Nephron progenitor cell (in vitro differentiated cells): ENCODE data around the gene FGF18.
"Not testable (repeated sequence)": the region's sequence is repeated elsewhere in the genome, so short reads cannot be mapped to it uniquely, and the experiment has no call there.

Experiments
- DNase-seq: peaks from one replicate; pipeline ENCODE4 v3.0.0; 2021
- H3K27ac Mint-ChIP-seq: 2 replicates; pipeline ENCODE4 v1.8.0; 2021; ENCODE audit warnings: mild to moderate bottlenecking, moderate library complexity, mixed read lengths
- H3K27me3 Mint-ChIP-seq: 2 replicates; pipeline ENCODE4 v1.8.0; 2021; ENCODE audit warnings: mild to moderate bottlenecking, low read depth, mixed read lengths; ENCODE audit not compliant: poor library complexity
- H3K36me3 Mint-ChIP-seq: 2 replicates; pipeline ENCODE4 v1.8.0; 2021; ENCODE audit warnings: low read depth, mixed read lengths
- H3K4me1 Mint-ChIP-seq: 2 replicates; pipeline ENCODE4 v1.8.0; 2021; ENCODE audit warnings: mixed read lengths
- H3K4me3 Mint-ChIP-seq: 2 replicates; pipeline ENCODE4 v1.8.0; 2021; ENCODE audit warnings: mild to moderate bottlenecking, moderate library complexity, mixed read lengths
- H3K9me3 Mint-ChIP-seq: 2 replicates; pipeline ENCODE4 v1.8.0; 2021; ENCODE audit warnings: mild to moderate bottlenecking, moderate library complexity, mixed read lengths
- TF ChIP-seq, protein P1 (sequence below): fragments of 200-600 bp; sonication (generic); IDR thresholded peaks from 2 replicates; pipeline ENCODE4 v1.5.0; 2021; ENCODE audit warnings: antibody characterized with exemption

Gene FGF18

DNA sequence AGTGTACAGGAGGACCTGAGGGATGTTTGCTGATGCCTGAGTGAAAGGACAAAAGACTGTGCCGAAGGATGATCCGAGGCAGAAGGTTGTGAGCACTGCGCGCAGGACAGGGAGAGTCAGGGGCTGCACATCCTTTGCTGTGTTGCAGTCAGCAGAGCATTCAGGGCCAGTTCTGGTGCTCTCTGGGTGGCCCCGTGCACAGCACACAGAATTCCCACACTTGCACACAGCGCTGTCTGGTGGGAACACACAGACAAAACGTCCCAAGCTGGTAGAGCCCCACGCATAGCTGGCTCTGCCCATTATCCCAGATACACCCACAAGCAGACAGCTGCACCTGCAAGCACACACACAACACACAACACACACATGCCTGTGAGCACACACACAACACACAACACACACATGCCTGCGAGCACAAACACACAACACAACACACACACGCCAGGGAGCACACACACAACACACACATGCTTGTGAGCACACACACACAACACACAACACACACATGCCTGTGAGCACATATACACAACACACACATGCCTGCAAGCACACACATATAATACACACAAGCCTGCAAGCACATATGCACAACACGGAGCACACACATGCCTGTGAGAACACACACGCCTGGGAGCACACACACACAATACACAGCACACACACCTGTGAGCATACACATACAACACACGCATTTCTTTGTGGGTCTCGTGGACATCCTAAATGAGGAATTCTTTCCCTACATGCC is 74.4 kb downstream of the FGF18 start:
- Mint-ChIP-seq H3K36me3 (no peaks in the 10 kb centered on the region), H3K4me1 (peaks cover 67% of the 10 kb centered on the region), H3K27ac (peak overlapping the region; percentile 89), H3K9me3 (no peaks in the 10 kb centered on the region), H3K27me3 (peaks cover 19% of the 10 kb centered on the region), H3K4me3 (peak overlapping the region; percentile 33)
- TF ChIP-seq, protein P1, sequence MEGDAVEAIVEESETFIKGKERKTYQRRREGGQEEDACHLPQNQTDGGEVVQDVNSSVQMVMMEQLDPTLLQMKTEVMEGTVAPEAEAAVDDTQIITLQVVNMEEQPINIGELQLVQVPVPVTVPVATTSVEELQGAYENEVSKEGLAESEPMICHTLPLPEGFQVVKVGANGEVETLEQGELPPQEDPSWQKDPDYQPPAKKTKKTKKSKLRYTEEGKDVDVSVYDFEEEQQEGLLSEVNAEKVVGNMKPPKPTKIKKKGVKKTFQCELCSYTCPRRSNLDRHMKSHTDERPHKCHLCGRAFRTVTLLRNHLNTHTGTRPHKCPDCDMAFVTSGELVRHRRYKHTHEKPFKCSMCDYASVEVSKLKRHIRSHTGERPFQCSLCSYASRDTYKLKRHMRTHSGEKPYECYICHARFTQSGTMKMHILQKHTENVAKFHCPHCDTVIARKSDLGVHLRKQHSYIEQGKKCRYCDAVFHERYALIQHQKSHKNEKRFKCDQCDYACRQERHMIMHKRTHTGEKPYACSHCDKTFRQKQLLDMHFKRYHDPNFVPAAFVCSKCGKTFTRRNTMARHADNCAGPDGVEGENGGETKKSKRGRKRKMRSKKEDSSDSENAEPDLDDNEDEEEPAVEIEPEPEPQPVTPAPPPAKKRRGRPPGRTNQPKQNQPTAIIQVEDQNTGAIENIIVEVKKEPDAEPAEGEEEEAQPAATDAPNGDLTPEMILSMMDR: no peak
- DNase-seq: no peak

DNA sequence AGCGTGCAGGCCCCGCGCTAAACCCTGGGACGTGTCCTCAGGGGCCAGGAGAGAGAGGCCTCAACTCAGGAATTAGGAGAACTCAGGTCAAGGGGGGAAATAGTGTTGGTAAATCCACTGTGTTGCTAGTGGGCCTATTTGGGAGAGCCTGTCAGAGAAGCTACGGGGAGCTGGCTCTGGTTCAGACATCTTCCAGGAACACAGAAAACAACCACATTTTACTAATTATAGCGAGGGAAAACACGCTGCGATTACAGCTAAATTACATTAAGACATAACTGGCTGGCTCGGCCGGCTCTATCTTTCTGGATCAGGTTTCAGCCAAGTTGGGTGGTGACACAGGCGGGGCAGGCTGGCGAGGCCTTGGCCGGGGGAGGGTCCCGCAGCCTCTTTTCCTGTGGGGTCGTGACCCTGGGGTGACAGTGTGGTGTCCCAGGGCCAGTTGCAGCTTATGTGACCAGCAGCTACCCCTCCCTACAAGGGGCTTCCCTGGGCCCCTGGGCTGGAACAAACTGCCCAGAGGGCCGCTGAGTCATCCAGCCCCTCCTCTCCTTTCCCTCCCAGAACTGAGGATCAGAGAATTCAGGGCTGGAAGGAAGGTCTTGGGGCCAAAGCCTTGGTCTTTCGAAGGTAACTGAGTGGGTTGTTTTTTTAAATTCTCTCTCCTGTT is 75.1 kb downstream of the FGF18 start:
- DNase-seq: peak; percentile 78
- peak overlapping the region; percentile 89 for H3K27ac Mint-ChIP-seq
- H3K27me3 Mint-ChIP-seq: peaks cover 19% of the 10 kb centered on the region
- H3K4me3 Mint-ChIP-seq: no peak overlapping the region
- TF ChIP-seq, protein P1: no peak
- peaks cover 65% of the 10 kb centered on the region for H3K4me1 Mint-ChIP-seq
- no peaks in the 10 kb centered on the region for H3K9me3 Mint-ChIP-seq
- no peaks in the 10 kb centered on the region for H3K36me3 Mint-ChIP-seq

DNA sequence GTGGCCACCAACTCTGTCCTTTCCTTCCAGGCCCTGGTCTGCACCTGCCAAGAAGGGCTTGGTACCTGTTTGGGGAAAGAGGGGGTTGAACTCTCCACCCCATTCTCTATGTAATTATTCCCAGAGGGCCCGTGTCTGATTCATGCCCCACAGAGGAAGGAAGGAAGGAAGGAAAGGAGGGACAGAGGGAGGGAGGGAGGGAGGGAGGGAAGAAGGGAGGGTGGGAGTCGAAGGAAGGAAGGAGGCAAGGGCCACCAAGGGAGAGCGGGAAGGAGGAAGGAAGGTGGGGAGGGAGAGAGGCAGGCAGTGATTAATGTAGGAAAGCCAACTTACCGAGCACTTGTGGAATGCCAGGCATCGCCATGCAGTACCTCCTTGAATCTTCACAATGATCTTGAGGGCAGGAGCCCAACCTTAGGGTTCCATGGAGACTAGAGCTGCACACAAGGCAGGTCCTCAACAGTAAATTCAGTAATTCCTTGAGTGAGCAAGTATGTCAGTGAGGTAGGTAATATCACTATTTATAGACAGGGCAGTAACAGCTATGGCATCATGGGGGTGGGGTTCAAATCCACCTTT is 75.8 kb downstream of the FGF18 start:
- Mint-ChIP-seq H3K36me3 (no peaks in the 10 kb centered on the region), H3K27ac (peak overlapping the region; percentile 91), H3K27me3 (peaks cover 16% of the 10 kb centered on the region), H3K4me3 (no peak overlapping the region), H3K4me1 (peaks cover 63% of the 10 kb centered on the region), H3K9me3 (no peaks in the 10 kb centered on the region)
- TF ChIP-seq, protein P1: no peak
- no peak for DNase-seq

DNA sequence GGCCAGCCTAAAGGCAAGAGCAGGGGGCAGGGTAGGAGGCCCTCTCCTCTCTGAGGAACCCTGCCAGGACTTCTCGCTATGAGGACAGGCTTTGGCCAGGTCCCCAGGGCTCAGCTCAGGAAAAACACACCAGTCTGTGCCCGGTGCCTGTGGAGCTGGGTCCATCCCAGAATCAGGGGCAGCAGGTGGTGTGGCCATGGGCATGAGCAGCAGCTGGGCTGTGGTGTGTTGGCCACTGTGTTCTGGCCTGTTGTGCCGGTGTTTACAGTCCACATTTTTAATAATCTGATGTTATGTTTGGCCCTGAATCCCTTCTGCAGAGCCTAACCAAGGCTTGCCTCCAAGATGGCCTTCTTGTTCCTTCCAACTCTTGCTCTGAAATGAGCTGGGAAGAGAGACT is 77.0 kb downstream of the FGF18 start:
- Mint-ChIP-seq H3K4me3 (no peak overlapping the region), H3K36me3 (no peaks in the 10 kb centered on the region), H3K9me3 (no peaks in the 10 kb centered on the region), H3K27me3 (peaks cover 14% of the 10 kb centered on the region), H3K27ac (no peak overlapping the region), H3K4me1 (peaks cover 57% of the 10 kb centered on the region)
- TF ChIP-seq, protein P1: no peak
- DNase-seq: no peak

DNA sequence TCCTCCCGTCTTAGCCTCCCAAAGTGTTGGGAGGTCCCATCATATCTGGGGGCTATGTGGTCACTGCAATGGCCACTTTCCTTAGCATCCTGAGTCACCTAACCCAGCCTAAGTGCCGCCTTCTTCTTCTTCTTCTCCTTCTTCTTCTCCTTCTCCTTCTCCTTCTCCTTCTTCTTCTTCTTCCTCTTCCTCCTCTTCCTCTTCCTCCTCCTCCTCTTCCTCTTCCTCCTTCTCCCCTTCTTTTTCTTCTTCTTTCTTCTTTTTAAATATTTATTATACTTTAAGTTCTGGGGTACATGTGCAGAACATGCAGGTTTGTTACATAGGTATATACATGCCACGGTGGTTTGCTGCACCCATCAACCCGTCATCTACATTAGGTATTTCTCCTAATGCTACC is 78.0 kb downstream of the FGF18 start:
- H3K4me3 Mint-ChIP-seq, H3K9me3 Mint-ChIP-seq, DNase-seq, H3K36me3 Mint-ChIP-seq, H3K27ac Mint-ChIP-seq: not testable (repeated sequence)
- Mint-ChIP-seq H3K4me1 (peaks cover 60% of the 10 kb centered on the region), H3K27me3 (peaks cover 19% of the 10 kb centered on the region)

DNA sequence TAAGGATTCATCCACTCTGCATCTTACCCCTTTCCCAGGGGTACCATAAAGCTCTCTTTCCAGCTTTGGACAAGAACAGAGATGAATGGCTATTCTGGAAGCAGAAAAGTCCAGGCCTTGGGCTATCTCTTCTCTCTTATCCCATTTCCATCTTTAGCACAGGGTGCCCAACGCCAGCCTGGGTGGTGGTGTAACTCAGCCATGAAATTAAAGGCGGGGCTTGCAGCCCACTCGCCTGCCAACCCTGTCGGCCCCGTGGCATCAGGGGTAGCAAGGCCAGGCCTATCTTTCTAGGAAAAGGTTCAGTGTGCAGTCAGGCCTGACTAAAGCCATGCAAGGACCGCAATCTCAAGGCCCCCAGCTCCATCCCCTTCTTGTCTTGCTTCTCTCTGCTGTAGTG is 78.7 kb downstream of the FGF18 start:
- Mint-ChIP-seq H3K9me3 (no peaks in the 10 kb centered on the region), H3K27me3 (peaks cover 23% of the 10 kb centered on the region), H3K4me3 (no peak overlapping the region), H3K36me3 (no peaks in the 10 kb centered on the region), H3K27ac (no peak overlapping the region), H3K4me1 (peaks cover 56% of the 10 kb centered on the region)
- TF ChIP-seq, protein P1: no peak
- DNase-seq: no peak
